NCI-H82 (cell line): Measurements from ENCODE around the gene CBFA2T2.
"Not testable (repeated sequence)": the region's sequence is repeated elsewhere in the genome, so short reads cannot be mapped to it uniquely, and the experiment has no call there.

ENCODE experiments used
- DNase-seq: peaks from one replicate; lab custom pipeline; 2025; lab: John Stamatoyannopoulos, UW

The CBFA2T2 gene

DNA sequence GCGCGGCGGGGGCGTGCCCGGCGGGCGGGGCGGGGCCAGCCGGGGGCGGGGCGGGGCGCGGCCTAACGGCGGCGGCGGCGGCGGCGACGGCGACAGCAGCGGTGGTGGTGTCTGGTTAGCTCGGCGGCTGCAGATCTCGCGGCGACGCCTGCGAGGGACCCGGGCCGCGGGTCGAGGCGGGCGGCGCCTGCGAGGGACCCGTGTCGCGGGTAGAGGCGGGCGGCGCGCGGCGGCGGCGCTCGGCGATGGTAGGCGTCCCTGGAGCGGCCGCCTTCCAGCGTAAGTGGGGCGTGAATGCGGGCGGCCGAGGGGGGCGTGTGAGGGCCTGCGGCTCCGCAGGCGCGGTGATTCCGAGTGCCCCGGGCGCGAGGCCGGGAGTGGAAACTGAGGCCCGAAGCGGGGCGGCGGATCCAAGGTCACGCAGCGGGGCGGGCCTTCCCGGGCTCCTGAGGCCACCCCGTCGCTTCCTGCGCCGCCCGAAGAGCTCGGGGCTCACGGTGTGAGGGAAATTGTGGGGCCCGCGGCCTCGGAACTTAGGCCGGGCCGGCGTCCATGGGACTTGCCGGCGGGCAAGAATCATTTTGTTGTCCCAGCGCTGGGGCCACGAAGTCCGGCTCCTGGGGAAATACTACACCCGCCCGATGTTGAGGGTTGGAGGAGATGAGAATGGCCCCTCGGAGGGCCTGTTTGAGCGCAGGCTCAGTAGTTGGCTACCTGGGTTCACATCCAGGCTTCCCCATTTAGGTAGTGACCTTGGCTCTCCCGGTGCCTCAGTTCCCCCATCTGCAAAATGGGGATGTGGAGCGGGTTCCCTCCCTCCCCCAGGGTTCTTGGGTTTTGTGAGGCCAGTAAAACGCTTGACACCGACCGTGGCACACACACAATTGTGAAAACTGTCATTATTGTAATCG, at the start of gene CBFA2T2:
Gene CBFA2T2 (plus strand): TSS at position 74 of the 911 bp plus-strand sequence. CDS start 172 bp downstream, at position 246.
- DNase-seq, result peak; percentile 62

- DNase-seq, result not testable (repeated sequence)
These were observed 49.3 kb upstream of the CBFA2T2 start for GRCh38 chr20:33440562-33440961.

DNA sequence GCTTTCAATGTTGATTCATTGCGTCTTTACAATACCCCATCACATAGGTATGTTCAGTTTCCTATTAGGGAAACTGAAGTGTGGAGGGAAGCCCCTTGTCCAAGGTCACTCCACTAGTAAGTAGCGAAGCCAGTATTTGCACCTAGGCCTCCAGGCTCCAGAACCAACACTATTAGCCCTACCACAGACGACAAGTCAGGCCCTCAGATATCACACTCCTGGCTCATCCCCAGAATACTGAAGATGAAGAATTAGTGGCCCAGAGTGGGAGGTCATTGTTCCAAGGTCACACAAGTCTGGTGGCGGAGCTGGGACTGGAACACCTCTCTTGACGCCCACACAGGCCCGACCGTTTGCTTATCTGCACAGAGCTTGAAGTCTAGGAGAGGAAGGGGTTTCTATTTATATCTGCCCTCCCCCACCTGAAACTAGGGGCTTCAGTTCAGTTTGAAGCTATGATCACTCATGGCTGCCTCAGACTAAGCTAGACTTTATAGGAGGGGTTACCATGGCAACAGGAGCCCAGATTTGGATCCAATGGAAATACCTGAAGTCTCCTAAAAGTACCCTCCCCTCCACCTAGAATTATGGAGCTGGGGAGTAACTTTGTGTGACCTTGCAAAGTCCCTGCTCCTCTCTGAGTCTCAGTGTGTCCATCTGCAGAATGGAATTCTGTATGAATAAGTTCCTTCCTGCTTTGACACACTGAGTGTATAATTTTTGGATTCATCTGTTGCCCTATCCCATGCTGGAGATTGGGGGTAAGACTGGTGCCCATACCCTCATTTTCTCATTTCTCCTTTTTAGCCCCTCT, 48.5 kb upstream of the CBFA2T2 start:
- peak; percentile 27 for DNase-seq

- no peak for DNase-seq
These were observed 47.5 kb upstream of the CBFA2T2 start for GRCh38 chr20:33442136-33443005.

DNA sequence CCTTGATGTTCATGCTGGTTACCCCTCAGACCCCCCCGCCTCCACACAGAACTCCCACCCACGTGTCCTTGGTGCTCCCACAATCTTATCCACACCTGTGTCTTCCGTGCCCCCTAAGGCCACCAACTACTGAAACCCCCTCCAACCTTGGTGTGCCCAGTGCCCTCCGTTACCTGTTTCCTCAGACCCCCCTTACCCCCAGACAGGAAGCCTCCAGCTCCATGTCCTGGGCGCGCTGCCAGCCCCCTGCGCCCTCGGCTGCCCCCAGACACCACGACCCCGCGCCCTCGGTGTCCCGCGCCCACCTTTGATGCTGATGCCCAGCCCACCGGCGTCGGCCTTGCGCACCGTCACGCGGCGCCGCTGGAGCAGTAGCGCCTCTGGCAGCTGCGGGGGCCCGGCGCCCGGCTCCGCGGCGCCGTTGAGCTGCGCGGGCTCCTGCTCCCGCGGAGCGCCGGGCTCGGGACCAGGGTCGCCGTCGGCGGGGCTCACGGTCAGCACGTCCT, 46.8 kb upstream of the CBFA2T2 start:
- DNase-seq, result peak; percentile 56

- DNase-seq, result peak; percentile 97
These were observed 46.2 kb upstream of the CBFA2T2 start, which contains the start of gene SNTA1 for GRCh38 chr20:33443512-33444239. TSS of gene SNTA1 (minus strand) at chr20:33443763. CDS start at chr20:33443620, 143 bp downstream.

DNA sequence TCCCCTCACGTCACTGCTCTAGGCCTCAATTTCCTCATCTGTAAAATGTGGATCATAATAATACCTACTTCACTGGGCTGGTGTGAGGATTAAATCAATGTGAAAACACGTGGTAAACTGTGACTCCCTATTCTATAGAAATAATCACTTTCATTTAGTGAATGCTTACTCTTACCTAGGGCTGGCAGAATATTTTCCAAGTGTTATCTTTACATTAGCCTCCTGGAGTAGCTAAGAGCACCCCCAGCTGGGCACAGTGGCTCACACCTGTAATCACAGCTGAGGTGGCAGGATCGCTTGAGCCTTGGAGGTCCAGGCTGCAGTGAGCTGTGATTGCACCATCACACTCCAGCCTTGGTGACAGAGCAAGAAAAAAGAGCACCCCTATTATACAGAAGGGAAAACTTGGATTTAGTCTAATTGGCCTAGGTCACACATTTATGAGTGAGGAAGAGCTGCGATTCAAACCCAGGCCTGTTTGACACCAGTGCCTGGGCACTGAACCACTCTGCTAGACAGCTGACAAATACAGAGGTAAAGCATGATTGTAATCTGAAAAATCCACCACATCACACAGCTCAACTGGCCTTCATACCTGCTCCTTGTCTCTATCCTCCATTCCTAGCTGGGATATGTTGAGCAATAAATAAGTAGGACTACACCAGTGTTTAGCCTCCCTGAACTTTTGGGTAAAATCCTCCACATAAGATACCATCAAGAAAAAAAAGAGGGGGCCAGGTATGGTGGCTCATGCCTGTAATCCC, 44.9 kb upstream of the CBFA2T2 start:
- DNase-seq, result peak; percentile 49

DNA sequence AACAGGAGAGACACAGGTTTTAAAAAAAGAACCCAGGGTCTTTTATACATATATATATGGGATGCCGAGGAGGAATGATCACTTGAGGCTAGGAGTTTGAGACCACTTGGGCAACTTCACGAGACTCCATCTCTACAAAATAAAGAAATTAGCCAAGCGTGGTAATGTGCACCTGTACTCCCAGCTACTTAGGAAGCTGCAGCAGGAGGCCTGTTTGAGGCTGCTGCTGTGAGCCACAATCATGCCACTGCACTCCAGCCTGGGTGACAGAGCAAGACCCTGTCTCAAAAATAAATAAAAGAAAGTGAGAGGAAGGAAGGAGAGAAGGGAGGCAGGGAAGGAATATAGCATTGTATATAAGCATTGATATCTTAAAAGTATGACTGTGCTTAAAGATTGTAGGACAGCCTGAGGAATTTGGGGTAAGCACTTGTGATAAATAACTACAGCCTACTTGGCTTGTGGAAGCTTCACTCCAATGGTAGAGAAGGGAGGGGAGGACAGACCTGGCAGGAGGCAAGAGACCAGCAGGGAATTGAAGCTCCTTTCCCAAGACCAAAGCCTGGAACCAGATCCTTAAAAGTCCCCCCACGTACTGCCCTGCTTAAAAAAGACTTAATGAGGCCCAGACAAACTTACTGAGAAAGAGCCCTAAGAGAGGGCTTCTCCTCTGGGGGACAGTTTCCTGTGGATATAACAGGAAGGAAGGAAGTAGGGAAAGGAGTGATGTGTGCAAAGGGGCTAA, 43.8 kb upstream of the CBFA2T2 start:
- DNase-seq, result no peak

DNA sequence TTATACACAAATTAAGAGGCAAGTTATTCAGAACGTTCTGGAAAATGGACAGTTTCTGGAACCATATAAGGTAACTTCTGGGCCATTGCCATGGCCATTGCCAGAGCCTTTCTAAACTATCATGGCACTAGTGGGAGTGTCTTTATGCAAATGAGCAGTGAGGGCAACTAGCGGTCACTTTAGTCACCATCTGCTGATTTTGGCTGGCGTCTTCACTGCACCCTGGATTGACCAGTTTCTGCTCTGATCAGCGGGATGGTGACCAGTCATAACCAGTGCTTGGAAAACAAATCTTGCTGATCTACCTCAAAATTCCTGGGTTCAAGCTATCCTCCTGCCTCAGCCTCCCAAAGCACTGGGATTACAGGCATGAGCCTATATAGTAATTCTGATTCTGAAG, 39.0 kb upstream of the CBFA2T2 start:
- DNase-seq, result no peak

- peak; percentile 91 for DNase-seq
These were observed 32.8 kb upstream of the CBFA2T2 start for GRCh38 chr20:33456916-33457642.

- DNase-seq, result no peak
These were observed 30.3 kb upstream of the CBFA2T2 start for GRCh38 chr20:33459599-33459998.

DNA sequence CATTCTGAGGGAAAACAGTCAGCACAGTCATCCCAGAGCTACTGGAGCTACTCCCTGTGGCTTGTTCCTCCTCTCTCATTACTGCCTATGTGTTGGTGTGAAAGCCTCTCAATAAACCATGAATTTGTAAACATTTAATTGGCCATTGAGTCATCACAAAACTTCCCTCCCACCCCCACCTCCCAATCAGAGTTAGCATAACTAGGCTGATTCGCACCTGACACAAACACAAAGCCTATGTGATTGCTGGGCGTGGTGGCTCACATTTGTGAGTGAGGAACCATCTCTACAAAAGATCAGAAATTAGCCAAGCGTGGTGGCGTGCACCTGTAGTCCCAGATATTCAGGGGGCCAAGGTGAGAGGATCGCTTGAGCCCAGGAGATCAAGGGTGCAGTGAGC, 29.2 kb upstream of the CBFA2T2 start:
- no peak for DNase-seq

DNA sequence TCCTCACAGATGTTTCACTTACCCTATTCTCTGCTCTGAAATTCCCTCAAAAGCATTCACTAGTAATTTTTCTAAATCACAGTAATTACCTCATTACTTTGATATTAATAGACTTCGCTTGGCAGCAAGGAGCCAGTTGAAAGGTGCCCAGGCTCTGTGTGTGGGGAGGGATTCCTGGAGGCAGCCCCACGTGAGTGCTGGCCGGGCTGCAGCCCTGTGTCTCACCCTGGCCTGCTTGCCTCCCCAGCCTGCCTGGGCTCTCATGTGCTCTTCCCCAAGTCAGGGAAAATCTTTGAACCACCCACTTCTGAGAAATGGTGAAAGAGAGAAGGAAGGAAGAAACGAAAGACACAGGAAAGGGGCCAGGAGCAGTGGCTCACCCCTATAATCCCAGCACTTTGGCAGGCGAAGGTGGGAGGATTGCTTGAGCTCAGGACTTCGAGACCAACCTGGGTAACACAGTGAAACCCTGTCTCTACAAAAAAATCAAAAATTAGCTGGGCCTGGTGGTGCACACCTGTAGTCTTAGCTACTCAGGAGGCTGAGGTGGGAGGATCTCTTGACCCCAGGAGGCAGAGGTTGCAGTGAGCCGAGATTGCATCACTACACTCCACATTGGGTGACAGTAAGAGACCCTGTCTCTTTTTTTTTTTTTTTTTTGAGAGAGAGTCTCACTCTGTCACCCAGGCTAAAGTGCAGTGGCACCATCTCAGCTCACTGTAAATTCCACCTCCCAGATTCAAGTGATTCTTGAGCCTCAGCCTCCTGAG, 26.4 kb upstream of the CBFA2T2 start:
- DNase-seq, result no peak

- DNase-seq, result peak; percentile 91
These were observed 25.1 kb upstream of the CBFA2T2 start for GRCh38 chr20:33464759-33465158.

DNA sequence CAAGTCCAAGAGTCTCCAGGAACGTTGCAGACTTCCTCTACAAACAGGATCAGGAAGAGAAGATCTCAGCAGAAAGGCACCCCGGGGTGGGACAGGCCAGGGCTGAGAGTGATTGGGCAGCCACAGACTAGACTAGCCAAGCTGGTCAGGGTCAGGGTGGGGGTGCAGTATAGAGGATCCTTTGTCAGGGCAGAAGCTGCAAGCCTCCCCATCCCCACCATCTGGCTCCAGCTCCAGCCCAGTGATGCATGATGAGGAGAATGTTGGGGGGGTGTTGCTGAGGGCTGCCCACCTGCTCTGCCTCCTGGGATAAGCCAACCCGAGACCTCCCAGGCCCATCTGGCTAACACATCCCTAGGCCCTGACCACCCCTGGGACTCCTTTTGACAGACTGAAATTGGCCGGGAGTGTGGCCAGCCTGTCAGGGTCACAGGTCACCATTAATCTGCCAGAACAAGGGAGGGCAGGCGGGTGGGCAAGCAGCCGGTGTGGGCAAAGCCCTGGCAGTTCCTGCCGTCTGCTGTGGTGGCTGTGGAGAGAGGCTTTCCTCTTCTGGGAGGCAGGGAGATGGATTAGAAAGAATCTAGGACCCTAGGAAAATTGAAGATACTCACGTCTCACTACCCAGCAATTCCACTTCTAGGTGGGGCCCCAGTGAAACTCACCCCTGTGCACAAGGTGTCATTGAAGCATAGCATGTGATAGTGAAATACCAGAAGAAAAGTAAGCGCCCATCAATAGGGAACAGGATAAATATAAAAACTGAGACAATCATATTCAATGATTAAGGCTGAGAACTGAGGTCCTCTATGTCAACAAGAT, 24.2 kb upstream of the CBFA2T2 start:
- DNase-seq, result peak; percentile 99

DNA sequence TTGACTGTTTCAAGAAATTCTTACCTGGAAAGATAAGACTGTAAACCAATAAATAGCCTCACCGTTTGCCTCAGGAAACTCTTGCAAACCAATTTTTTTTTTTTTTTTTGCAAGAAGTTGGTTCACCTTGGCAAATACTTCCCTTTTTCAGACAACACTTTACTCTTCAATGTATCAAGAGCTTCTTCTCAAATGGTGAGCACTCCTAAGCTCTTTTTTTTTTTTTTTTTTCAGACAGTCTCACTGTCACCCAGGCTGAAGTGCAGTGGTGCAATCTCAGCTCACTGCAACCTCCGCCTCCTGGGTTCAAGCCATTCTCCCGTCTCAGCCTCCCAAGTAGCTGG, 23.6 kb upstream of the CBFA2T2 start:
- DNase-seq, result no peak

- no peak for DNase-seq
These were observed 19.4 kb upstream of the CBFA2T2 start for GRCh38 chr20:33470457-33470856.
